Ishikawa (cell line): ENCODE results near the gene CKAP2.
A peak's percentile ranks its signal among the peaks of the same experiment; 100 is the strongest.

ENCODE experiments used
- CEBPB ChIP-seq: IDR thresholded peaks from 2 replicates; pipeline ENCODE4 v1.6.1; 2012
- CREB1 ChIP-seq: IDR thresholded peaks from 2 replicates; pipeline ENCODE4 v1.6.1; 2012; ENCODE audit warnings: low read depth
- EGR1 ChIP-seq: IDR thresholded peaks from 2 replicates; pipeline ENCODE4 v1.6.1; 2012
- EP300 ChIP-seq: IDR thresholded peaks from 2 replicates; pipeline ENCODE4 v1.6.1; 2012; ENCODE audit warnings: borderline replicate concordance
- FOXM1 ChIP-seq: IDR thresholded peaks from 2 replicates; pipeline ENCODE4 v1.6.1; 2012; ENCODE audit warnings: low read depth, borderline replicate concordance
- MAX ChIP-seq: IDR thresholded peaks from 2 replicates; pipeline ENCODE4 v1.6.1; 2012
- NFIC ChIP-seq: IDR thresholded peaks from 2 replicates; pipeline ENCODE4 v1.6.1; 2012
- RAD21 ChIP-seq: IDR thresholded peaks from 2 replicates; pipeline ENCODE4 v1.6.1; 2012; ENCODE audit warnings: low read depth
- REST ChIP-seq: IDR thresholded peaks from 2 replicates; pipeline ENCODE4 v1.6.1; 2012; ENCODE audit warnings: low read depth, mild to moderate bottlenecking
- TAF1 ChIP-seq: IDR thresholded peaks from 2 replicates; pipeline ENCODE4 v1.6.1; 2012; ENCODE audit warnings: low read depth, mild to moderate bottlenecking
- TCF12 ChIP-seq: IDR thresholded peaks from 2 replicates; pipeline ENCODE4 v1.6.1; 2012; ENCODE audit warnings: low read depth
- TEAD4 ChIP-seq: IDR thresholded peaks from 2 replicates; pipeline ENCODE4 v1.6.1; 2012
- YY1 ChIP-seq: IDR thresholded peaks from 2 replicates; pipeline ENCODE4 v1.6.1; 2012; ENCODE audit warnings: low read depth
- ZBTB7A ChIP-seq: IDR thresholded peaks from 2 replicates; pipeline ENCODE4 v1.6.1; 2012; ENCODE audit warnings: low read depth
- TF ChIP-seq, protein P1 (sequence below): IDR thresholded peaks from 2 replicates; pipeline ENCODE4 v1.6.1; 2012

Gene CKAP2, protein sequence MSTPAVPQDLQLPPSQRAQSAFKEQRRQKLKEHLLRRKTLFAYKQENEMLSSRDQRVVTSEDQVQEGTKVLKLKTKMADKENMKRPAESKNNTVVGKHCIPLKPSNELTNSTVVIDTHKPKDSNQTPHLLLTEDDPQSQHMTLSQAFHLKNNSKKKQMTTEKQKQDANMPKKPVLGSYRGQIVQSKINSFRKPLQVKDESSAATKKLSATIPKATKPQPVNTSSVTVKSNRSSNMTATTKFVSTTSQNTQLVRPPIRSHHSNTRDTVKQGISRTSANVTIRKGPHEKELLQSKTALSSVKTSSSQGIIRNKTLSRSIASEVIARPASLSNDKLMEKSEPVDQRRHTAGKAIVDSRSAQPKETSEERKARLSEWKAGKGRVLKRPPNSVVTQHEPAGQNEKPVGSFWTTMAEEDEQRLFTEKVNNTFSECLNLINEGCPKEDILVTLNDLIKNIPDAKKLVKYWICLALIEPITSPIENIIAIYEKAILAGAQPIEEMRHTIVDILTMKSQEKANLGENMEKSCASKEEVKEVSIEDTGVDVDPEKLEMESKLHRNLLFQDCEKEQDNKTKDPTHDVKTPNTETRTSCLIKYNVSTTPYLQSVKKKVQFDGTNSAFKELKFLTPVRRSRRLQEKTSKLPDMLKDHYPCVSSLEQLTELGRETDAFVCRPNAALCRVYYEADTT

DNA sequence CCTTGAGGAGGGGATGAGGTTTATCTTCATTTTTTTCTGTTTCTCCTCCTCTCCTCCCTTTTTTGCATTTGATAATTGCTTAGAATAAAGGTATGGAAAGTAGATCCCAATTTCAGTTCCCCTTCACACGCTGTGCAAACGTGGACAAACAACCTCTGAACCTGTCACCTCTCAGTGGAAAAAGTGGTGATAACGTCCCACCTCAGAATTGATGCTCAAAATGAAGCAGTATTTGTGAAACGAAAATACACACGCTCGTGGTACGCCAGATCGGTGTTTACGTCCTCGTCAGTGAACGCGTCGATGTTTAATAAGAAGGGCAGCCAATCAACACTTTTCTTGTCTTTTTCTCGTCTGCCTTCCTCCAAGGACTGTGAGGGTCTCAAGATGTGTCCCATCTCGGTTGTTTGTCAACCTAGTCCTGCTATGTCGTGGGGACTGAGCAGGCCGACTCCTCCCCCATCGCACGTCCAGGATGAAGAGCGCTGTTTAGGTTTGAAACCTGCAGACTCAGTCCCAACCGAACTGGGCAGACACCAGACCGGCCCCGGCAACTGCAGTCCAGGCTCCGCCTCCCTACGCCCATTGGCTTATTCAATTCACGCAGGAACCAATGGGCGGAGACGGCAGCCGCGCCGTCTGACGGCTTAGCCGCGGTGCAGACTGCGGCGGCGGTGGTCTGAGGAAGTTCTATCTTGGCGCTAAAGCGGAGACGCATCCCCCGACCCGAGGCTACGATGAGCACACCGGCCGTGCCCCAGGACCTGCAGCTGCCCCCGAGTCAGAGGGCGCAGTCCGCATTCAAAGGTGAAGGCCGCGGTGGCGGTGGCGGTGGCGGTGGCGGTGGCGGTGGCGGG is at the start of gene CKAP2:
CKAP2 (plus strand) TSS at position 659 of the 857 bp plus-strand sequence; CDS start at position 738, 79 bp downstream.
- TF ChIP-seq FOXM1 (peak; percentile 99), TAF1 (peak; percentile 89), TEAD4 (peak; percentile 4; the same call in 1 of the 2 replicates), REST (no peak), TCF12 (peak; percentile 29; the same call in 1 of the 2 replicates), CEBPB (no peak), CREB1 (peak; percentile 35; the same call in 1 of the 2 replicates), MAX (peak; percentile 14), YY1 (no peak), EGR1 (no peak)

DNA sequence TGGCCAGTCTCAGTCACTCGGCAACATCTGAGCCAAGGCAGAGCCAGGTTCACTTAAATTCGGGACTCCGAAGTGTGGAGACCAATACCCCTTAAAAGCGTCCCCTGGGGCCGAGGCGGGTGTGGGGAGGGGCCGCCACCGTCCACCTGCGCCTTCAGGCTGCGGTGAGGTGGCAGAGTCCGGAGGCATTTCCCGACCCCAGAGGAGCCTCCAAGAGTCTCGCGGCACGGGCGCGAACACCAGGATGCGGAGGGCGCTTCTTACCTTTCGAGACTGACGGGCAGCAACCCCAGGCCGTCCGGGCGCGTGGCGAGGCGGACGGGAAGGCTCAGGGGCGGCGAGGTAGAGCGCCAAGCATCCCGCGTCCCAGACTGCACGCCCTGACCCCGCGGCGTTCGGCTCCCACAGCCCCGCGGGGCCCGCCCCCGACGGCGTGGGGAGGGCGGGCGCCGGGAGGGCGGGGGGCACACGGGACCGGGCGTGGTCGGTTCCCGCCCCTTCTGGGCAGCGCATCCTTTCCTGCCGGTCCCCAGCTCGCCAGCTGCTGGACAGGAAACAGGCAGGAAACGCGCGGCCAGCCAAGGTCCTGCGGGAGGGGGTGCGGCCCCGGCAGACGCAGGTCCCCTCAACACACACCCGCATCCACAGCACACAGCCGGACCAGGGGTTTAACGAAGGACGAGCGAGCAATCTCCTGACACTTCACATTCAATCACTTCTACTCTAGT is 49.3 kb upstream of the CKAP2 start, which contains the start of gene THSD1:
THSD1 (minus strand) TSS at position 406 of the 728 bp plus-strand sequence. CDS start 3,572 bp downstream, outside the sequence.
- peak; percentile 24; the same call in 1 of the 2 replicates for TF ChIP-seq MAX
- no peak for TF ChIP-seq EP300
- no peak for TF ChIP-seq FOXM1
- 0 out of 2 replicates have a peak, but pooled peaks have one; percentile 23 for TF ChIP-seq ZBTB7A

DNA sequence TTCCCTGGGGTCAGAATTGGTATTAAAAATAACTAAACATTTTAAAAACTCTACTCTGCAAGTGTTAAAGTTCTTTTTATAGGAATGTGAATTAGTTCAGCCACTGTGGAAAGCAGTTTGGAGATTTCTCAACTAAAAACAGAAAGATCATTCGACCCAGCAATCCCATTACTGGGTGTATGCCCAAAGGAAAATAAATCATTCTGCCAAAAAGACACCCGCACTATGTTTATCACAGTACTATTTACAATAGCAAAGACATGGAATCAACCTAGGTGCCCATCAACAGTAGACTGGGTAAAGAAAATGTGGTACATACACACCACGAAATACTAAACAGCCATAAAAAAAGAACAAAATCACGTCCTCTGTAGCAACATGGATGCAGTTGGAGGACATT is 48.6 kb upstream of the CKAP2 start:
- no peak for TF ChIP-seq RAD21
- no peak for TF ChIP-seq REST
- no peak for TF ChIP-seq CREB1
- TF ChIP-seq ZBTB7A = no peak
- no peak for TF ChIP-seq NFIC
- TF ChIP-seq, protein P1, sequence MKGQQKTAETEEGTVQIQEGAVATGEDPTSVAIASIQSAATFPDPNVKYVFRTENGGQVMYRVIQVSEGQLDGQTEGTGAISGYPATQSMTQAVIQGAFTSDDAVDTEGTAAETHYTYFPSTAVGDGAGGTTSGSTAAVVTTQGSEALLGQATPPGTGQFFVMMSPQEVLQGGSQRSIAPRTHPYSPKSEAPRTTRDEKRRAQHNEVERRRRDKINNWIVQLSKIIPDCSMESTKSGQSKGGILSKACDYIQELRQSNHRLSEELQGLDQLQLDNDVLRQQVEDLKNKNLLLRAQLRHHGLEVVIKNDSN = no peak
- no peak for TF ChIP-seq FOXM1
- TF ChIP-seq YY1 = no peak
- no peak for TF ChIP-seq TCF12
- TF ChIP-seq CEBPB = no peak

- TF ChIP-seq TAF1 (no peak), YY1 (no peak), ZBTB7A (no peak), MAX (no peak), FOXM1 (no peak), TCF12 (no peak)
Observed at GRCh38 chr13:52411629-52412028, 43.6 kb upstream of the CKAP2 start.

GRCh38 chr13:52412128-52412527 is 43.1 kb upstream of the CKAP2 start:
- TF ChIP-seq TAF1 = no peak
- no peak for TF ChIP-seq FOXM1
- TF ChIP-seq RAD21 = no peak
- no peak for TF ChIP-seq YY1
- no peak for TF ChIP-seq EGR1
- no peak for TF ChIP-seq CREB1
- TF ChIP-seq TCF12 = no peak
- TF ChIP-seq, protein P1 = no peak
- no peak for TF ChIP-seq ZBTB7A
- TF ChIP-seq NFIC = no peak
- no peak for TF ChIP-seq REST
